ENCODE results near the gene UNG. TPM values are rescaled to one million over a fixed set of nuclear protein-coding genes. Genes with fewer than 3 reads are reported as not detected.
A peak's percentile ranks its signal among the peaks of the same experiment; 100 is the strongest.
"Not testable (repeated sequence)": the region's sequence is repeated elsewhere in the genome, so short reads cannot be mapped to it uniquely, and the experiment has no call there.

The UNG gene
- total RNA-seq = 10 to 100 TPM; 13.9 to 52.8 (median 33.6) TPM

GRCh38 chr12:109097435-109098182, at the start of gene UNG:
Gene UNG (plus strand): TSS chr12:109097597. CDS start chr12:109097680, 83 bp downstream.
- TF ChIP-seq, protein P1, sequence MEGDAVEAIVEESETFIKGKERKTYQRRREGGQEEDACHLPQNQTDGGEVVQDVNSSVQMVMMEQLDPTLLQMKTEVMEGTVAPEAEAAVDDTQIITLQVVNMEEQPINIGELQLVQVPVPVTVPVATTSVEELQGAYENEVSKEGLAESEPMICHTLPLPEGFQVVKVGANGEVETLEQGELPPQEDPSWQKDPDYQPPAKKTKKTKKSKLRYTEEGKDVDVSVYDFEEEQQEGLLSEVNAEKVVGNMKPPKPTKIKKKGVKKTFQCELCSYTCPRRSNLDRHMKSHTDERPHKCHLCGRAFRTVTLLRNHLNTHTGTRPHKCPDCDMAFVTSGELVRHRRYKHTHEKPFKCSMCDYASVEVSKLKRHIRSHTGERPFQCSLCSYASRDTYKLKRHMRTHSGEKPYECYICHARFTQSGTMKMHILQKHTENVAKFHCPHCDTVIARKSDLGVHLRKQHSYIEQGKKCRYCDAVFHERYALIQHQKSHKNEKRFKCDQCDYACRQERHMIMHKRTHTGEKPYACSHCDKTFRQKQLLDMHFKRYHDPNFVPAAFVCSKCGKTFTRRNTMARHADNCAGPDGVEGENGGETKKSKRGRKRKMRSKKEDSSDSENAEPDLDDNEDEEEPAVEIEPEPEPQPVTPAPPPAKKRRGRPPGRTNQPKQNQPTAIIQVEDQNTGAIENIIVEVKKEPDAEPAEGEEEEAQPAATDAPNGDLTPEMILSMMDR (IDR thresholded peaks at IDR 0.05) = no peak
- peak; percentile 97 for DNase-seq (ENCODE audit: low spot score)
- peak; percentile 84 for ATAC-seq (ENCODE audit: low FRiP score)

GRCh38 chr12:109048706-109049105, 48.7 kb upstream of the UNG start:
- not testable (repeated sequence) for ATAC-seq (ENCODE audit: low FRiP score); DNase-seq (ENCODE audit: low spot score)

DNA sequence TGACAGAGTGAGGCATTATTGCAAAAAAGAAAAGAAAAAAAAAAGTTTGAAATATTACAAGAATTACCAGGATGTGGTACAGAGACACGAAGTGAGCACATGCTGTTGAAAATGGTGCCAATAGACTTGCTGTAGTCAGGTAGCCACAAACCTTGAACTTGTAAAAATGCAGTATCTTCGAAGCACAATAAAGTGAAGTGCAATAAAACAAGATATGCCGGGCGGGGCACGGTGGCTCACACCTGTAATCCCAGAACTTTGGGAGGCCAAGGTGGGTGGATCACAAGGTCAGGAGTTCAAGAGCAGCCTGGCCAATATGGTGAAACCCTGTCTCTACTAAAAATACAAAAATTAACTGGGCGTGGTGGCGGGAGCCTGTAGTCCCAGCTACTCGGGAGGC, 47.6 kb upstream of the UNG start:
- ATAC-seq (ENCODE audit: low FRiP score); DNase-seq (ENCODE audit: low spot score): not testable (repeated sequence)

- ATAC-seq (ENCODE audit: low FRiP score) (no peak), DNase-seq (ENCODE audit: low spot score) (no peak)
- TF ChIP-seq, protein P1 (IDR thresholded peaks at IDR 0.05) = no peak
Measured at GRCh38 chr12:109052097-109052413, 45.3 kb upstream of the UNG start.

- ATAC-seq (ENCODE audit: low FRiP score) = peak; percentile 94
- TF ChIP-seq, protein P1 (IDR thresholded peaks at IDR 0.05) = no peak
Measured at GRCh38 chr12:109052414-109053323, 44.7 kb upstream of the UNG start, which contains the start of gene USP30. Gene USP30 (plus strand): TSS chr12:109052576. CDS start chr12:109052679, 103 bp downstream.

GRCh38 chr12:109053382-109054123, 43.8 kb upstream of the UNG start:
- TF ChIP-seq, protein P1 (IDR thresholded peaks at IDR 0.05) = no peak
- no peak for ATAC-seq (ENCODE audit: low FRiP score)
- no peak for DNase-seq (ENCODE audit: low spot score)

More at GRCh38 chr12:109052414-109053323, 44.7 kb upstream of the UNG start, which contains the start of gene USP30:
- peak; percentile 40 for DNase-seq (ENCODE audit: low spot score)

DNA sequence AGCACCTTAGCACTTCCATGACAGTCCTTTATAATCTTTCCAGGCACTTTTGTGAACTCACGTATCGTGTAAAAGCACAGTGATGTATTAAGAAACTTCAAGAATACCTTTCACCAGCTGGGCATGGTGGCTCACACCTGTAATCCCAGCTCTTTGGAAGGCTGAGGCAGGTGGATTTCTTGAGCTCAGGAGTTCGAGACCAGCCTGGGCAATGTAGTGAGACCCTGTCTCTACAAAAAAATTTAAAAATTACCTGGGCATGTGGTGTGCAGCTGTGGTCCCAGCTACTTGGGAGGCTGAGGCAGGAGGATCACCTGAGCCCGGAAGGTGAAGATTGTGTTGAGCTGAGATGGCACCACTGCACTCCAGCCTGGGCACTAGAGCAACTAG, 43.3 kb upstream of the UNG start:
- ATAC-seq (ENCODE audit: low FRiP score) = not testable (repeated sequence)

GRCh38 chr12:109054520-109054919, 42.9 kb upstream of the UNG start:
- ATAC-seq (ENCODE audit: low FRiP score) = no peak
- DNase-seq (ENCODE audit: low spot score) = no peak
- TF ChIP-seq, protein P1 (IDR thresholded peaks at IDR 0.05) = no peak

More for the DNA sequence above, 43.3 kb upstream of the UNG start:
- DNase-seq (ENCODE audit: low spot score) = not testable (repeated sequence)

All from omental fat pad (tissue), 4 donors.